HG03342 (cell line): ENCODE data around the gene FMN2.

Experiments
- ATAC-seq: cut with Tn5 transposase; IDR thresholded peaks from one replicate; pipeline ENCODE4 v1.9.1; 2021; ENCODE audit warnings: mild to moderate bottlenecking, moderate library complexity; ENCODE audit not compliant: unreplicated experiment

Gene FMN2

DNA sequence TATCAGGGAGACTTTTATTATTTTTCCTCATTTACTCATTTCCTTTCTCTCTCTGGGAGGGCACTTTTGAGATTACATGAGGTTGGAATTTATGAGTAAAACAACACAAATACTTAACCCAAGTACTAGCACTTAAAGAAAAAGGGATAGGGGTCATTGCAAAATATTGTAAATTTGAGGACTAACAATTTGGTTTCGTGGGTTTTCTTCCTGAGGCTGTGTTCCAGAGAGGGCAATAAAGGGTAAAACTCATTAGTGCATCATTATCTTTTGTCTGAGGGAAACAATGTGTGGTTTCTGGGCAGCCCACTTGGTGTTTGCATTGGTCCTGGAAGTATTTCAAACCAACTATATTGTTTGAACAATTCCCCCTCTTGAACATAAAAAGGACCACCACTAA, 423.8 kb downstream of the FMN2 start:
- ATAC-seq: no peak

DNA sequence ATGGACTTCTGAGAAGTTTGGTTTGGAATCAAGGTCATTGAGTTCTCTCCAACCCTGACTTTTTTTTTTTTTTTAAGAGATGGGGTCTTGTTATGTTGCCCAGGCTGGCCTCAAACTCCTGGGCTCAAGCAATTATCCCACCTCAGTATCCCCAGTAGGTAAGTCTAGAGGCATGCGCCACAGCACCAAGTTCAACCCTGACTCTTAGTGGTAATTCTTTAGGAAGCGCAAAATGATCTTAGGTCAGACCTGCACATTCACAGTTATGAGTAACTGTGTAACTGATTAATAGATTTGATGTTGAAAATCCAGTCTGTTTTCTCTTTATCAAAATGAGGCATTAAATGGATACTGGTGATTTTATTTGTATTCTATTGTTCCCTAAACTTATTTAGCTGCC, 424.4 kb downstream of the FMN2 start:
- no peak for ATAC-seq

DNA sequence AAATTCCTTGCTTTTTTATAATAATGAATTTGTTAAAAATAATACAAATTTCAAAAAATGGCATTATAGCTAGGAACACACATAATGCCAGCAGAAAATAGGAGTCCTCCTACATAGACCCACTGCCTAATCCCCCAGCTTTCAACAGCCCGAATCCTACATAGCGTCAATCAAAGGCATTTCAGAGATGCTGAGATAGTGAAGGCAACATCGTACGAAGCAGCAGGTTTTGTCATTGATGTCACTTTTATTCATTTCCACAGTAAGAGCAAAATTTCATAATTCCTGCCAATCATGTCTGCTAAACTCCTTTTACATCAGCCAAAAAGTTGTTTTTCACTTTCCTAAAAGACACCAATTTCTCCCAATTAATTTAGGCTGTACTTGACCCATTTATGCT, 426.2 kb downstream of the FMN2 start:
- ATAC-seq: no peak

DNA sequence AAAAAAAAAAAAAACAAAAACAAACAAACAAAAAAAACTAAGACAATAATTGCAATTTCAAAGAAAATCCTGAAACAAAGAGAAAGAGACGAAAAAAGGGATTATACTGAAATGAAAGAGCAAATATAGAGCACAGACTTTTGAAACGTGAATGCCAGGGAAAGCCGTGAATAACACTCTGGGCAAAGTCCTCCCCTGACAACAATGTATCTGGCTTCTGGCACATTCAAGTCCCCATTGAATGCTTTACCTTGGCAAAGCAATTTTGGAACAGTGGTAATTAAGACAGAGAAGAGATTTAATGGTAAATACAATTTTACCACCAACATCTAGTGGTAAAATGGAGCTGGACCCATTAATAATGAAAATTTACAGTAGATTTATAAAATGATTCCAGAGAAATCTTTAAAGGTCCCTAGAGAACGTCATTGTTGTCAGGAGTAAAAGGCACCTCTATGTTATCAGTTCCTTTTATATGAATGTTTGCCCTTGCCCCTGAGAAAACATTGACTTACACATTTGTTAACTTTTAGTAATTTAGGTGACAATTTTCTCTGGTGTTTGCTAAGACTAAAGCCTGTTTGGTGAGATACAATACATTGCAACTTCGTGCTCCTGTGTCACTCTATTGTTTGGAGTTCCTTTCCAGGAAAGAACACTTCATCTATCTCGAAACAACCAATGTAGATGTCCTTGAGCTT, 430.6 kb downstream of the FMN2 start:
- no peak for ATAC-seq

DNA sequence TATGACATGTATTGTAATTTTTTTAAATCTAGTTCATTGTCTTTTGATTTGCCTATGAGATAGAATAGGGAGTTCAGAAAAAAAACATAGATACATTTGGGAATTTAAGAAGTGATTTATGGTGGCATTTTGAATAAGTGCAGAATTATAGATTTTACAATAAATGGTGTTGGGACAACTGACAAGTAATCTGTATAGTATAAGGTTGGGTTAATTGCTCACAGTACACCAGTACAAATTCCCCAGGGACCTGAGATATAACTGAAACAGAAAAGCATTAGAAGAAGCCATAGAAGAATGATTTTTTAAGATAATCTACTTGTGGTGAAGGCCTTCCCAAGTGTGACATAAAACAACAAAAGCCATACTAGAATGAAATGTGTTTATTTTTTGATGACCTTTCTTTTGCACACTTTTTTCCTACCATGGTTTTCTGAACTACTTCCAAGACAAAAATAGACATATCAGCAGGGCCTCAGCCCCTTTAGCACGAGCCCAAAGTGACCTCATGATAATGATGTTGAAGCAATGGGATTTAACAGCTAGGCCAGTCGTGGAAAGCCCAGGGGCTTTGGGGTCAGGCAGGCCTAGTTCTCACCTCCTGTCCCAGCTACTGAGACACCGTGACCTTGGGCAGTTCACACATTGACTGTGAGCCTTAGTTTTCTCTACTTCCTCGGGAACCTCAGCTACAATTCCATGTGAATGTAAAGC, 432.8 kb downstream of the FMN2 start:
- ATAC-seq: no peak
